Endothelial cell of umbilical vein (primary cell): ENCODE results near the gene NEK6. TPM values are rescaled to one million over a fixed set of nuclear protein-coding genes. Genes with fewer than 3 reads are reported as not detected.
"Not testable (repeated sequence)": the region's sequence is repeated elsewhere in the genome, so short reads cannot be mapped to it uniquely, and the experiment has no call there.

Source experiments
- BruUV-seq: library from RNA; stranded (reverse); fragments of 400-500 nt; replicated peaks from 2 replicates; lab custom pipeline; 2021; lab: Mats Ljungman, UMichigan
- CTCF ChIA-PET: fragments of 300-600, 350-600 bp; sonication (Branson Sonifier 250); formaldehyde crosslinking; loops from one replicate; lab custom pipeline; 2021; ENCODE audit warnings: antibody characterized with exemption, inconsistent platforms; lab: Charles Lee
- POLR2A ChIA-PET: fragments of 300-600, 350-600 bp; sonication (Branson Sonifier 250); formaldehyde crosslinking; loops from one replicate; lab custom pipeline; 2021; ENCODE audit warnings: antibody characterized with exemption, inconsistent platforms; lab: Charles Lee
- DNase-seq: peaks from one replicate; pipeline ENCODE4 v3.0.0-alpha.2; 2011; ENCODE audit warnings: low read depth, low spot score
- FAIRE-seq: peaks from 2 replicates; lab custom pipeline; 2011; peaks lifted over from hg19 to GRCh38; lab: Jason Lieb, UNC
- H2AFZ ChIP-seq: 2 replicates; pipeline ENCODE4 v1.6.0; 2012; ENCODE audit warnings: low read depth, low read length, control low read depth, inconsistent platforms
- H3K27ac ChIP-seq: 2 replicates; pipeline ENCODE4 v1.5.1; 2011; ENCODE audit warnings: low read depth, mild to moderate bottlenecking, control low read depth, low read length, moderate library complexity; ENCODE audit not compliant: insufficient read depth
- H3K27me3 ChIP-seq, 2 experiments: 2 replicates each; pipeline versions ENCODE4 v1.6.0 to v1.6.1; 2011; ENCODE audit warnings: low read length in 2 of 2, mixed read lengths in 1 of 2; ENCODE audit not compliant: control insufficient read depth in 2 of 2, insufficient read depth in 2 of 2
- H3K36me3 ChIP-seq, 2 experiments: 2 replicates in 1 of 2; 3 replicates in 1 of 2; pipeline ENCODE4 v1.5.1; 2011; ENCODE audit warnings: low read length in 2 of 2, mild to moderate bottlenecking in 1 of 2, moderate library complexity in 1 of 2; ENCODE audit not compliant: control insufficient read depth in 2 of 2, insufficient read depth in 2 of 2; ENCODE audit errors: extremely low read depth in 1 of 2
- H3K4me1 ChIP-seq: 3 replicates; pipeline ENCODE4 v1.5.1; 2011; ENCODE audit warnings: mild to moderate bottlenecking, low read length; ENCODE audit not compliant: control insufficient read depth, insufficient read depth; ENCODE audit errors: extremely low read depth
- H3K4me2 ChIP-seq: 2 replicates; pipeline ENCODE4 v1.6.1; 2011; ENCODE audit warnings: low read length, control low read depth, mixed read lengths; ENCODE audit not compliant: insufficient read depth
- H3K4me3 ChIP-seq, 3 experiments: fragments of 200-600 bp in 1 of 3; sonication (generic), shearing (Covaris generic) in 1 of 3; replicated peaks in 1 of 3; 2 replicates each; pipeline ENCODE4 v1.5.1; 2011 to 2016; ENCODE audit warnings: control low read depth in 3 of 3, low read length in 3 of 3, mild to moderate bottlenecking in 2 of 3, inconsistent platforms in 1 of 3, low read depth in 1 of 3, moderate library complexity in 1 of 3; ENCODE audit not compliant: insufficient read depth in 1 of 3
- H3K79me2 ChIP-seq: 2 replicates; pipeline ENCODE4 v1.6.0; 2012; ENCODE audit warnings: low read length, inconsistent platforms; ENCODE audit not compliant: control insufficient read depth, insufficient read depth
- H3K9ac ChIP-seq: replicated peaks from 2 replicates; pipeline ENCODE3; 2011; ENCODE audit warnings: low read length, control low read depth; ENCODE audit not compliant: insufficient read depth; ENCODE audit errors: extremely low read depth
- H3K9me1 ChIP-seq: replicated peaks from 3 replicates; pipeline ENCODE4 v1.6.0; 2011; ENCODE audit warnings: mild to moderate bottlenecking, low read length; ENCODE audit not compliant: control insufficient read depth, insufficient read depth; ENCODE audit errors: extremely low read depth
- H3K9me3 ChIP-seq: replicated peaks from 2 replicates; pipeline ENCODE4 v1.5.1; 2012; ENCODE audit warnings: low read length, inconsistent platforms; ENCODE audit not compliant: control insufficient read depth, insufficient read depth
- H4K20me1 ChIP-seq: replicated peaks from 2 replicates; pipeline ENCODE3; 2011; ENCODE audit warnings: mild to moderate bottlenecking, low read length; ENCODE audit not compliant: control insufficient read depth, insufficient read depth; ENCODE audit errors: extremely low read depth
- EZH2 ChIP-seq: IDR thresholded peaks from 2 replicates; pipeline ENCODE4 v1.6.1; 2012; ENCODE audit warnings: borderline replicate concordance, low read depth, mild to moderate bottlenecking, moderate library complexity, low read length, inconsistent platforms; ENCODE audit not compliant: severe bottlenecking
- FOS ChIP-seq: IDR thresholded peaks from 2 replicates; pipeline ENCODE4 v1.6.1; 2011; ENCODE audit warnings: mild to moderate bottlenecking, low read length, moderate library complexity, borderline replicate concordance; ENCODE audit not compliant: insufficient read depth
- GATA2 ChIP-seq: IDR thresholded peaks from 2 replicates; pipeline ENCODE4 v1.7.0; 2011; ENCODE audit warnings: low read depth, mild to moderate bottlenecking, moderate library complexity, mixed read lengths, low read length; ENCODE audit not compliant: insufficient read length, insufficient read depth
- JUN ChIP-seq: IDR thresholded peaks from 2 replicates; pipeline ENCODE4 v1.6.1; 2011; ENCODE audit warnings: borderline replicate concordance, low read depth; ENCODE audit not compliant: insufficient read length, insufficient read depth
- MYC ChIP-seq: IDR thresholded peaks from one replicate; pipeline ENCODE4 v1.6.1; 2011; ENCODE audit warnings: mild to moderate bottlenecking, low read depth, low read length
- POLR2A ChIP-seq: IDR thresholded peaks from 2 replicates; pipeline ENCODE4 v1.6.1; 2012; ENCODE audit warnings: low read depth, mild to moderate bottlenecking, control low read depth, low read length
- POLR2AphosphoS5 ChIP-seq: IDR thresholded peaks from 2 replicates; pipeline ENCODE4 v1.6.1; 2012; ENCODE audit warnings: low read depth, mild to moderate bottlenecking, control low read depth, low read length, moderate library complexity; ENCODE audit not compliant: insufficient read depth
- dilution Hi-C: fragments of 300-500 bp; cut with MboI; formaldehyde crosslinking; loops from one replicate; pipeline ENCODE4 v1.15.0; 2019; ENCODE audit warnings: low sequenced_read_pairs; ENCODE audit not compliant: extremely low pct_ligation_motif_present
- intact Hi-C: fragments of 100-400 bp; cut with micrococcal nuclease; formaldehyde crosslinking; loops from one replicate; pipeline ENCODE4 v1.10.0; 2022
- polyA plus RNA-seq, 4 experiments: library from polyadenylated mRNA; depleted of rRNA in 3 of 4; stranded (reverse) in 3 of 4; unstranded in 1 of 4; fragments of >200 nt; gene quantifications; 2 replicates each; pipeline versions ENCODE4 v1.2.1 to v1.2.3, GENCODE V29; 2011 to 2012; ENCODE audit warnings: missing spikeins in 1 of 4
- total RNA-seq: library from RNA; stranded (reverse); gene quantifications from 2 replicates; pipeline ENCODE4 v1.2.3, GENCODE V29; 2021
- TF ChIP-seq, protein P1 (sequence below), 2 donors: IDR thresholded peaks; 1 replicate in 1 of 2; 2 replicates in 1 of 2; pipeline ENCODE4 v1.5.1; 2011; ENCODE audit warnings: low read length in 2 of 2, mild to moderate bottlenecking in 2 of 2, moderate library complexity in 2 of 2, control low read depth in 1 of 2, inconsistent platforms in 1 of 2, low read depth in 1 of 2; ENCODE audit not compliant: insufficient read depth in 1 of 2; ENCODE audit errors: extremely low read depth in 1 of 2
- TF ChIP-seq, protein P2 (sequence below): IDR thresholded peaks from 2 replicates; pipeline ENCODE4 v1.6.1; 2011; ENCODE audit not compliant: insufficient read depth, insufficient read length

NEK6 gene
- total and polyA plus RNA-seq, 2 donors (not counting 3 experiments of a cell fraction or from before 2014, with no cell fraction given), result 64.3 to 67.1 TPM

DNA sequence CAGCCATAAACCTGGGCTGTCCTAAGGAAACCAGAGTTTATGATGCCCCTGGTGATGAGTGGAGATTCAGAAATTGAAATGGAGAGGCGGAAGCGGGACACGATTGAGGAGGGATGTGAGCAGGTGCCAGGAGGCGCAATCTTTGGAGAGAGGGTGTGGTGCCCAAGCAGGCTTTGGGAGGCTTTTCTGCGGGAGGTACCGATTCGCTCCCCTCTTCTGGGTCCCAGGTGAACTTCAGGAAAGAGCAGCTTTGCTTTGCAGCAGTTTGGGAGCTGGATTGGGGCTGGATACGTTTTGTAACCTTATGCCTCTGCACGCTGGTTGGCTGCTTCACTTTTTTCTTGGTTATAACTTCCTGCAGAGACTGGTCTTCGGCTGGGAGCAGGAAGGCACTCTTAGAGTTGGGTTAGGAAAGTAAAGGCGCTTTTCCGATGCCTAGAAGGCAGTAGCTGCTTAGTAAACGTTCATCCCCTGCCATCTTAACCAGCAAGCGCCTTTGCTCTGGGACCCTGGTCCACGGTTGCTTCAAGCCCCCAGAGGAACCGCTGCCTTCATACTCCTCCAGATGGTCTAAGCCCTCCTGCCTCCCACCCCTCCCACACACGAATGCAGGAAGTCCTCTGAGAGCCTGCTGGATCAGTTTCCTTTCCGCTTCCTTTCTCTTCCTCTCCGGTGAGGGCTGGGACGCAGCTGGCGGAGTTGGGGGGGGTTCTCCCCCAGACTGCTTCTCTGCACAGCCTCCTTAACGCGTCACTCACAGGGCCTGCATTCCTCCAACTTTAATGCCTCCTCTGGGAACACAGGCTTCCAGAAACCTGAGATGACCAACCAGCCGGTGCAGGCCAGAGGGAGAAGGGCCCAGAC lies 15.2 kb upstream of the NEK6 start:
- Histone ChIP-seq H3K27me3 (peaks cover 2% of the 10 kb centered on the region in 2 experiments), H3K9ac (no peak overlapping the region), H3K4me1 (peaks cover 12% of the 10 kb centered on the region), H3K9me3 (no peaks in the 10 kb centered on the region), H3K79me2 (no peaks in the 10 kb centered on the region), H2AFZ (peak overlapping the region; percentile 89), H3K4me2 (peak overlapping the region; percentile 59), H4K20me1 (no peaks in the 10 kb centered on the region), H3K4me3 (no peak overlapping the region), H3K27ac (no peak overlapping the region), H3K9me1 (no peaks in the 10 kb centered on the region), H3K36me3 (no peaks in the 10 kb centered on the region)
- CTCF ChIA-PET, result interaction anchor here (1.2 kb wide), 1 partner anchor 14 kb away, joined by 3 read pairs; no protein-coding TSS in a partner anchor
- FAIRE-seq (peak; percentile 91), DNase-seq (peak; percentile 68)
- BruUV-seq, result no TSS peak
- POLR2A ChIA-PET, result no interaction called here
- dilution Hi-C loops, result no loop called here
- TF ChIP-seq EZH2 (no peak), JUN (no peak), GATA2 (no peak), POLR2AphosphoS5 (peak; percentile 61), MYC (no peak), POLR2A (peak; percentile 53), FOS (no peak)
- TF ChIP-seq, protein P1, sequence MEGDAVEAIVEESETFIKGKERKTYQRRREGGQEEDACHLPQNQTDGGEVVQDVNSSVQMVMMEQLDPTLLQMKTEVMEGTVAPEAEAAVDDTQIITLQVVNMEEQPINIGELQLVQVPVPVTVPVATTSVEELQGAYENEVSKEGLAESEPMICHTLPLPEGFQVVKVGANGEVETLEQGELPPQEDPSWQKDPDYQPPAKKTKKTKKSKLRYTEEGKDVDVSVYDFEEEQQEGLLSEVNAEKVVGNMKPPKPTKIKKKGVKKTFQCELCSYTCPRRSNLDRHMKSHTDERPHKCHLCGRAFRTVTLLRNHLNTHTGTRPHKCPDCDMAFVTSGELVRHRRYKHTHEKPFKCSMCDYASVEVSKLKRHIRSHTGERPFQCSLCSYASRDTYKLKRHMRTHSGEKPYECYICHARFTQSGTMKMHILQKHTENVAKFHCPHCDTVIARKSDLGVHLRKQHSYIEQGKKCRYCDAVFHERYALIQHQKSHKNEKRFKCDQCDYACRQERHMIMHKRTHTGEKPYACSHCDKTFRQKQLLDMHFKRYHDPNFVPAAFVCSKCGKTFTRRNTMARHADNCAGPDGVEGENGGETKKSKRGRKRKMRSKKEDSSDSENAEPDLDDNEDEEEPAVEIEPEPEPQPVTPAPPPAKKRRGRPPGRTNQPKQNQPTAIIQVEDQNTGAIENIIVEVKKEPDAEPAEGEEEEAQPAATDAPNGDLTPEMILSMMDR (IDR thresholded peaks at IDR 0.05; ENCODE audit: extremely low read depth in 1 of 2, insufficient read depth in 1 of 2, low read depth in 1 of 2, low read length in 2 of 2), result no peak
- TF ChIP-seq, protein P2, sequence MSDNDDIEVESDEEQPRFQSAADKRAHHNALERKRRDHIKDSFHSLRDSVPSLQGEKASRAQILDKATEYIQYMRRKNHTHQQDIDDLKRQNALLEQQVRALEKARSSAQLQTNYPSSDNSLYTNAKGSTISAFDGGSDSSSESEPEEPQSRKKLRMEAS, result no peak
- intact Hi-C loops, result no loop called here

DNA sequence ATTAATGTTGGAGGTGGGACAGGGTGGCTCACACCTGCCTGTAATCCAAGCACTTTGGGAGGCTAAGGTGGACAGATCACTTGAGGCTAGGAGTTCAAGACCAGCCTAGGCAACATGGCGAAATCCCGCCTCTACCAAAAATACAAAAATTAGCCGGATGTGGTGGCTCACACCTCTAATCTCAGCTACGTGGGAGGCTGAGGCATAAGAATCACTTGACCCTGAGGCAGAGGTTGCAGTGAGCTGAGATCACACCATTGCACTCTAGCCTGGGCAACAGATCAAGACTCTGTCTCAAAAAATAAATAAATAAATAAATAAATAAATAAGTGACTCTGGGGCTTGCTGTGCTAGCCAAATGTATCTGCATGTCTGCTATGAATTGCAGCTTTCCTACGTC lies 10.4 kb upstream of the NEK6 start:
- H3K4me2 ChIP-seq, H4K20me1 ChIP-seq, H3K27ac ChIP-seq, CTCF ChIA-PET, H3K9me3 ChIP-seq, FAIRE-seq, H3K9me1 ChIP-seq, H3K9ac ChIP-seq, H3K4me3 ChIP-seq, POLR2A ChIA-PET, DNase-seq, H3K36me3 ChIP-seq, intact Hi-C loops, dilution Hi-C loops, H3K79me2 ChIP-seq, BruUV-seq, H2AFZ ChIP-seq, H3K27me3 ChIP-seq: not testable (repeated sequence)
- peaks cover 19% of the 10 kb centered on the region for H3K4me1 ChIP-seq
